Astrocyte of the cerebellum (primary cell): ENCODE measurements around the gene SLC34A1.

Source experiments
- DNase-seq: peaks from one replicate; pipeline ENCODE4 v3.0.0-alpha.2; 2011; ENCODE audit warnings: low read depth
- H3K4me3 ChIP-seq: 2 replicates; pipeline ENCODE4 v1.5.1; 2011; ENCODE audit warnings: mild to moderate bottlenecking, low read depth, low read length, moderate library complexity
- CTCF ChIP-seq: IDR thresholded peaks from 2 replicates; pipeline ENCODE4 v1.5.1; 2012; ENCODE audit warnings: low read length, low read depth, moderate library complexity, mild to moderate bottlenecking; ENCODE audit errors: missing control alignments
- in situ Hi-C: cut with HindIII; loops from 2 replicates; pipeline ENCODE4 v1.10.0; 2017; ENCODE audit warnings: low sequenced_read_pairs

SLC34A1 gene

DNA sequence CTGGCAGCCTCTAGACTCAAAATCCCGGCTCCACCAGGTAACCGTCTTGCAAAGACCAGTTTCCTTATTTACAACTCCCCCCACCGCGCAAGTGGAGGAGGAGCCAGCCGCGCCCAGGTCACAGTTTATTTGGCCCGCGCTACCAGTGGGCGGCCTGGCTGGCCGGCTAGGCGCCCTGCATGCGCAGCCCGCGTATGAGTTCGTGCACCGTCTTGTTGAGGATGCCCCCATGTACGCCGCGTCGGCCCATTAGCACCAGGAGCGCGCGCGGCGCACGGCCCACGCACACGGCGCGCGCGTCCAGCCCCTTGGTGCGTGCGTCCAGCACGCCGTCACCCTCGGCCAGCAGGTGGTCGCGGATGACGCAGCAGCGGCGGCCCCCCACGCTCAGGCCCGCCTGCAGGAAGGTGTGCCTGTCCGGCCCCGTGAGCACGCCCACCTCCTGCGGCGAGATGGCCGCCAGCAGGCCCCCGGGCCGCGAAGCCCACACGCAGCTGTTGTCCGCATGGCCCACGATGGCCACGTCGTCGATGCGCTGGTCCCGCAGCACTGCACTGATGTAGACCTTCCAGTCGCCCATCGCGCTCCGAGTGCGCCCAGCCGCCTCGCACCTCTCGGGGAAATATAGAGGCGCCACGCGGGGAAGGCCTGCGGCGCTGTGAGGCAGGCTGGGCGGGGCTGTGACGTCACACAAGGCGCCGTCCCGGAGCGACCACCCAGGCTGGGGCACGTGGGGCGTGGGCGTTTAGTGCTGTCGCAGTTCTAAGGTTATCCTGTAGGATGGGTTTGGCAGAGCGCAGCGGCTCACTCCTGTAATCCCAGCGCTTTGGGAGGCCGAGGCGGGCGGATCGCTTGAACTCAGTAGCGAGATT lies 16.0 kb downstream of the SLC34A1 start, which contains the start of gene PFN3:
TSS of gene PFN3 (minus strand) at position 665 of the 872 bp plus-strand sequence. CDS start at position 580, 85 bp downstream.
- TF ChIP-seq CTCF, result no peak
- H3K4me3 ChIP-seq, result no peak within 1 kb of the TSS
- in situ Hi-C loops, result no loop called here
- no peak for DNase-seq

DNA sequence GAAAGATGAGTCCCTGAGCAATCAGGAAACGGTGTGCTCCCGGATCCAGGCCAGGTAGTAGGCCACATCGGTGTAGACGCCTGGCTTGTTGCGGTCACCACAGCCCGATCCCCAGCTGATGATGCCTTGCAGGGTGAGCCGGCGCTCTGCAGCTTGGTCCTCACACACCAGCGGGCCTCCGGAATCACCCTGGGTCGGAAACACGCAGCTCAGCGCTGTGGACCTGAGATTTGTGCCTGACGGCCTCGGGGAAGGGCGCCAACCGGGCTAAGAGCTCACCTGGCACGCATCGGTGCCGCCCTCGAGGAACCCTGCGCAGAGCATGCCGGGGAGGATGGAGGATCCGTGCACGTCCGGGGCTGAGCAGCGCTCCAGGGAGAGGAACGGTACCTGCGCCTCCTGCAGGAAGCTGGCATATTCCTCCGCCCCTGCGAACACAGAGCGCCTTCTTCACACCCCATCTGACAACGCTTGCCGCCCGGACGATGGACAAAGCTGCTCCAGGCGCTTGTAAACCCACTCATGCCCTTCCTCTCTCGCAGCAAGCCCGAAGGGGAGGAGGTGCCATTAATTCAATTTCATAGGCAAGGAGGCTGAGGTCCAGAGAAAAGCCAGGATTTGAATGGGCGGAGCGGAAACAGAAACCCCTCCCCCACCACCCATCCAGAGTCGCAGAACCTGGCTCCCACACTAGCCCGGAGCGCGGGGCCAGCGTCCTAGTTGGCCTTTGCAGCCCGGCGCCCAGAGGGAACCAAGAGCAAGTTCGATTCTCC lies 18.2 kb downstream of the SLC34A1 start:
- in situ Hi-C loops, result no loop called here
- H3K4me3 ChIP-seq, result peak overlapping the region; percentile 50
- DNase-seq, result no peak
- peak; percentile 57 for TF ChIP-seq CTCF

DNA sequence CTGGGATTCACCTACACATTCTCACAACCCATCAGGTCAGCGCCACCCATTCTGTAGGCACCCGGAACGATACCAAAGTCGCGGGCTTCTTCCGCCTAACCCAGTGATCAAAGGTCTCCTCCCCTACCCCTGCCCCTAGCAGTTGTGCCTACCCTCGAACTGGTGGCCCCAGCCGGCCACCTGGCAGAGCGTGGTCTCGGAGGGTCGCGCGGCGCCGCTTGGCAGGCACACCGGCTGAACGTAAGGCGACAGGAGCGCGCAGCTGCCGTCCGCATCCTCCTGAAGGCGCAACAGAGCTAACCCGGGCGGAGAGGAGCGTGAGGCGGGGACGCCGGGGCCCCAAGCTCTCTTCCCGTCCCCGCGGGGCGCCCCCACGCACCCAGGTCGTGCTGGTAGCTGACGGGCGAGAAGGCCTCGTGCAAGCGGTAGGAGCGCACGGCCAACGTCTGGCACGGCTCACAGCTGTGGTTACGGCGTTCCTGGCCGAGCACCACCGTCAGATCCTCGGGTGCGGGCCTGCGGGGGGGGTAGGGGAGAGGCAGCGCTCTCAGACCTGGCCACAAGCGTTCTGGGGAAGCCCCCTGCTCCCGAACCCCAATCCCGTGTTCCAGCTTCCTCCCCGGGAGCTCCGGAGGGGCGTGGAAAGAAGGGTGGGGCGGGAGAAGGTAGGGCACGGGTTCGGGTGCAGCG lies 19.0 kb downstream of the SLC34A1 start:
- no peak for DNase-seq
- TF ChIP-seq CTCF, result no peak
- peak overlapping the region; percentile 50 for H3K4me3 ChIP-seq
- in situ Hi-C loops, result no loop called here

GRCh38 chr5:177403792-177404640 lies 19.8 kb downstream of the SLC34A1 start:
- peak overlapping the region; percentile 50 for H3K4me3 ChIP-seq
- peak; percentile 47 for TF ChIP-seq CTCF
- no peak for DNase-seq
- in situ Hi-C loops, result no loop called here

GRCh38 chr5:177404641-177405179 lies 20.5 kb downstream of the SLC34A1 start:
- TF ChIP-seq CTCF, result no peak
- H3K4me3 ChIP-seq, result peak overlapping the region; percentile 50
- in situ Hi-C loops, result loop anchor here (5.0 kb wide), 2 partner anchors 38 to 57 kb away; no protein-coding TSS in a partner anchor
- DNase-seq, result no peak
